HG03469 (cell line): ENCODE data around the gene TMEM51.

Experiments used
- ATAC-seq: cut with Tn5 transposase; IDR thresholded peaks from one replicate; pipeline ENCODE4 v1.9.1; 2021; ENCODE audit warnings: mild to moderate bottlenecking, moderate library complexity, moderate number of reproducible peaks; ENCODE audit not compliant: unreplicated experiment

The TMEM51 gene

DNA sequence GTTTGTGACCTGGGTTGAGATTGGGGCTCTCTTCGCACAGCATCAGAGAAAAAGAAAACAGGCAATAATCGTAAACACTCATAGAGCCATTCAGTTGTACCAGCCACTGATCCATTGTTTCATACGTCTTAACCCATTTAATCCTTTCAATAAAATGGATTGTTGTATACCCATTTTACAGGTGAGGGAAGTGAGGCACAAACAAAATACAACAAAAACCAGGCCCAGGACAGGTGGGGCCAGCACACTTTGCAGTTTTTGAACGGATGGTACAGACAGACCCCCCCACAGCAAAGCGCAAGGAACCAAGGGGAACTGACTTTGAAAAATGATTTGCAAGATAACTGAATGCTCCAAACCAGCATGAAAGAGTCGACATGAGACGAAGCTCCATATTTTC, 89.2 kb downstream of the TMEM51 start:
- ATAC-seq, result no peak

DNA sequence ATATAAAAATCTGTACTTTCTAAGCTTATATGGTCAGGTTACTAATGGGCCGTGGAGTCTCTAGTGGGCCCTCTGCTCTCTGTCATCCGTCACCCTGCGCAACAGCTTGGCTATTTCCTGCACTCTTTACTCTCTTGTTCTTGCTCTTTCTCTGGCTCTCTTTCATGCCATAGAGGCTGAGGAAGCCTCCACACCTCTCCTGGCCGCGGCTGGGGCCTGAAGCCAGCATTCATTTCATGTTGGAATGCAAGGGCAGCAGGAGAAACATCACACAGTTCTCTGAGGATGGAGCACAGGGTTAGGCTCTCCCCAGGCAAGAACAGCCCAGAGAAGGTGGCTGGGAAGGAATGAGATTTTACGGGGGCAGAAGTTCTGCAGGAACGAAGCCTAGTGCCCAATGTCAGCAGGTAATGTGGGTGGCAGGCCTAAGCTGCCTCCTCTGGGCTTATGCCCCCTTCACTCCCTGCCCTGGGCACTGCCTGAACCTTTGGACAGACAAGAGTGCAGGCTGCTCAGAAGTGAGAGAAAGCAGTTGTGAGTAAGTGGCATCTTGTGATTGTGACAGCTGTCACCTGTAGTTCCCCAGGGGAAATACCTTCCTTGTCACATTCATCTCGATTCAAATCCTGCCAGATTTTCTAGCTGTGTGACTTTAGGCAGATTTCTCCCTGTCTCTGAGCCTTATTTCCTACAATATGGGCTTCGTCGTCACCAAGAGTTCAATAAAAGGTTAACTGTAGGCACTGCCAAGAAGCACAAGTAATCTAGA, 89.9 kb downstream of the TMEM51 start:
- ATAC-seq, result no peak

DNA sequence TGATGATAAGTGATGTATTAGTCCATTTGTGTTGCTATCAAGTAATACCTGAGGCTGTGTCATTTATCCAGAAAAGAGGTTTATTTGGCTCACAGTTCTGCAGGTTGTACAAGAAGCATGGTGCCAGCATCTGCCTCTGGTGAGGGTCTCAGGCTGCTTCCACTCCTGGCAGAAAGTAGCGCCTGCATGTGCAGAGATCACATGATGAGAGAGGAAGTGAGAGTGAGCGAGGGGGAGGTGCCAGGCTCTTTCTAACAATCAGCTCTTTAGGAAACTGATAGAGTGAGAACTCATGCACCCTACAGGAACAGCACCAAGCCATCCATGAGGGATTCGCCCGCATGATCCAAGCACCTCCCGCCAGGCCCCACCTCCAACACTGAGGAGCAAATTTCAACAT, 91.3 kb downstream of the TMEM51 start:
- ATAC-seq, result no peak

DNA sequence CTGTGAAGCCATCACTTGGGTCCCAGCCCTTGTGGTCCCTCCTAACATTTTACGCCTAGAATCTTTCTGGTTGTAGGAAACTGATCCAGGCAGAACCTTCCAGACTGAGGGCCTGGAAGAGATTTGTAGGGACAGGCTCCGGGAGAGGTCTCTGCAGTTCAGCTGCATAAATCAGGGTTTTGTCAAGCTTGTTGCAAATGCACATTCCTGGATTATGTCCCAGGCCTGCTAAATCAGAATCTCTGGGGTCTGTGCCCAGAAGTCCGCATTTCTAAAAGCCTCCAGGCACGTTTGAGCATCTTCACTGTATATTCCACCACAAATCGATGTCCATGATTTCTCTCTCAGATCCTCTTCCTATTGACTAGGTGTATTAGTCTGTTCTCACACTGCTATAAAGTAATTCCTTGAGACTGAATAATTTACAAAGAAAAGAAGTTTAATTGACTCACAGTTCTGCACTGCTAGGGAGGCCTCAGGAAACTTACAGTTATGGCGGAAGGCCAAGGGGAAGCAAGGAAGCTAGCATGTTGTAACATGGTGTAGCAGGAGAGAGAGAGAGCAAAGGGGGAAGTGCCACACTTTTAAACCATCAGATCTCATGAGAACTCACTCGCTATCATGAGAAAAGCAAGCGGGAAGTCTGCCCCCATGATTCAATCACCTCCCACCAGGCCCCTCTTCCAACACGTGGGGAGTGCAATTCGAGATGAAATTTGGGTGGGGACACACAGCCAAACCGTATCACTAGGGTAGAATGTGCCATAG, 92.2 kb downstream of the TMEM51 start:
- no peak for ATAC-seq

DNA sequence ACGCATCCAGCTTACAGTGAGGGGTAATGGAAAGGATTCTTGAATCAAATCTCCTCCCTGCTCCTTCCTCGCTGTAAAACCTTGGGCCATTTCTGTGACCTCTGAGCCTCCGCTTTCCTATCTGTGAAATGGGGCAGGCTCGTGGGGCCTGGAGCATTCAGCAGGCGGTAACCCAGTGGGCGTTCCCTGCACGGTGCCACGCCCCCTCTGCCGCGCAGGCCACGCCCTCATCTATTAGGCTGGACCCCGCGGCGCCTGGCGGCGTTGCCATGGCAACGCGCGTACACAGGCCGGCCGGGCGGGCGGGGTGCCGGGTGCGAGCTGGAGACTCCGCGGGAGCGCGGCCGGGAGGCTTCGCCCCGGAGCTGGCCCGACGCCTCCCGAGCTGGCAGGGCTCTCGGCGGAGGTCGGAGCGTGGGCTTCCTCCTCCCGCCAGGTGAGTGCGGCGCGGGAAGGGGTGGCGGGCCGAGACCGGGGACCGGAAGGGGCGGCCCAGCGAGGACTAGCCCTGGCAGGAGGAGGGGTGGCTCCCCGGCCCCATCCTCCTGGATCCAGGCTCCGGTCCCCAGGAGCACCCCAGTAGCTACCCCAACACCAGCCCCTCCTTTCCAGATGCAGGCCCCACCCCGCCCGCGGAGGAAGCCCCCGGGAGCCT, 93.5 kb downstream of the TMEM51 start, which contains the start of gene FHAD1:
Gene FHAD1 (plus strand): TSS at position 264 of the 655 bp plus-strand sequence. CDS start 4,562 bp downstream, outside the sequence.
- no peak for ATAC-seq

DNA sequence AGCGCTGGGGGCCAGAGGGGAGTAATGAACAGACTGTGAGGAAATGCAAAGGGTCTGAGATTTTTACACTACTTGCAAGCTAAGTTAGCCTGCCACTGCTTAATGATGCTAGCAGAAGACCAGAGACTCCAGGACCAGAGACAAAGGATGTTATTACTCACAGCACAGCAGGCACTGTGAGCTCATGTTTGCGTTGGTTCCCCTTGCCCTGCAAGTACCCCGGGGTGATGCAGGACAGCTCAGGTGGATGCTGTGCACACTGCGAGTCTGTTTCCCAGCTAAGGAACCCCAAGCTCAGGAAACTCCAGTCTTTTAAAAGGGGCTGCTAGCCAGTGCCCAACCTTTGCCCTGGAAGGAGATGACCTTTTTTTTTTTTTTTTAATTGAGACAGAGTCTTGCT, 94.7 kb downstream of the TMEM51 start:
- ATAC-seq, result no peak

DNA sequence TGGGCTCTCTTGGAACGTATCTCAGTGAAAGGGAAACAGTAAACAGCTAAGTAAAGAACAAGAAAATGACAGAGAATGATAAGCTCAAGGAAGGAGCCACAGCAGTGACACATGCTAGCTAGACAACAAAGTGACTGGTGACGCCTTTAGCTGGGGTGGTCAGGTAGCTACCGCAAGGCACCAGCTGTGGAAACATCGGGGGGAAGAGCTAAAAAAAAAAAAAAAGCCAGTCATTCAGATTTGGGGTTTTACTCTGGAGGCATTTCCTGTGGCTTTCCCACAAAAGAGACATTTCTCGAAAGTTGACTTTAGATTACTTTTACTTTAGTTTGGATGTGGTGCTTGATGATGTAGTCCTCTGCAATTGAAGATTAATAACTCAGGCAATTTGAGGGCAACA, 95.5 kb downstream of the TMEM51 start:
- ATAC-seq, result no peak

DNA sequence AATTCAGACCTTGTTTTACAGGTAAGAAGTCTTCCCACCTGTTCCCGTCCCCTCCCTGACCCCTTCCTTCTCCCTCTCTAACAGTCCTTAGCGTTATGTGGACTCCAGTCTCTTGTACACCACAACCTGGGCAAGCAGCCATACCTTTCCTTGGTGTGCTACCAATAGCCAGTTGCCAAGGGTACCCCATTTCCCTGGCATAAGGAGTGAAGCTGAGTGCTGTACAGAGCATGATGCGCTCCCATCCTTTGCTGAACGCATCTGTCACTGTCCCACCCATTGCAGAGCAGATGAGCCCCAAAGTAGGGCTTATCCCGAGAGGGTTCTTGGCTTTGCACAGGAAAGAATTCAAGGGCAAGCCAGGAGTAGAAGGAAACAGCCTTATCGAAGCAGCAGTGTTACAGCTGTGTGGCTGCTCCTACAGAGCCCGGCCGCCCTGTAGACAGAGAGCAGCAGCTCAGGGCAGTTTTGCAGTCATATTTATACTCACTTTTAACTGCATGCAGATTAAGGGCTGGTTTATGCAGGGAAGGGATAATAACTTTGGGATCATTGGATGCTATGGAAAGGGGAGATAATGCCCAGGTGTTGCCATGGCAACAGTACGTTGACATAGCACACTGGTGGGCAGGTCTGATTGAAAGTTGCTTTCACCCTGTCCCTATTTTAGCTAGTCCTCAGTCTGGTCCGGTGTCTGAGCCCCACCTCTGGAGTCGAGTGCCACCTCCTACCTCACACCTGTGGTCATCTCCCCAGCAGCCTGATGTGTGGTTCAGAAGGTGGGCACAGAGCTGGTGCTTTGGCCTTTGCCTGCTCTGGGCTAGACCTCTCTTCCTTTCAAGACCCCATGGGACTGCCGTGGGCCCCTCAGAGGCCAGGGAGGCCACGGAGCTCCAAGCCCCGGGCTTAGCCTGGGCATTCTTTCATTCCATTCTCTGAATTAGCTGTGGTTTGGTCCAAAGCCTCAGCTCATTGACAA, 98.6 kb downstream of the TMEM51 start:
- no peak for ATAC-seq

DNA sequence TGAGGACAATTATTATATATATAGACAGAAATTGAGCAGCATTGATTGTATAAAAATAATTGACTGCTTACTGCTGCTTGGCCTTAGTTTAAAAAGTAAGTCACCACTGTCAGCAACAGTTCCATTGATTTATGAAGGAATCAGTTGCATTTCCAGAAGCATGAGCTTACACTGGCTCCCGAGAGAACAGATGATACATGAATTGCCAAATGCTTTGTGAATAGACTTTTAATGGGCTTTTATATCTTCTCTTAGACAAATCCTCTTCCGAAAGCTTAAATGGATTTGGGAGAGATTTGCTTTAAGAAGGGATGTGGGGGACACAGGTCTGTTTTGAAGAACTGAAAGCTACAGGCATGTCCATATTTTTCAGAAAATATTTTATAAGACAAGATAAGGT, 101.0 kb downstream of the TMEM51 start:
- ATAC-seq, result no peak

DNA sequence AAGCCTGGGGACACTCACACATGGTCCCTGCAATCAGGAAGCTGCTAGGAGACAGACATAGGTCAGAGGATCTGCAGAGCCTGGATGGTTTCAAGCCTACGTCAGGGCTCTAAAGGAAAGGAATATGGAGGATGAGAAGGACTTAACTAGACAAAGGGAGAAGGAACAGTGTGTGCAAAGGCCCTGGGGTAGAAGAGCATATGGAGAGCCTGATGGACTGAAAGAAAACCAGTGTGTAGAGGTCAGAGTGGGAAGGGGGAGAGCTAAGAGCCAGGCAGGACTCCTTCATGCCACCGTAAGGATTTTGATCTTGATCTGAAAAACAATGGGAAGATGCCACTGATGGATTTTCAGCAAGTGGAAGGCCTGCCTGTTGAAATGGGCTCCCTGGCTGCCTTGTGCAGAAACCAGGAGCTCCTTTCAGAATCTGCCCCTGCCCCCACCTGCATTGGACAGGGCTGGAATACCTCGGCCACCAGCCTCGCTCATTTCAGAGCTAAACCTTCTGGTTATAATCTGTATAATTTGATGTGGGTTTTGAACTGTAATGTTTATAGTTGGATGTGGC, 102.1 kb downstream of the TMEM51 start:
- ATAC-seq, result no peak

DNA sequence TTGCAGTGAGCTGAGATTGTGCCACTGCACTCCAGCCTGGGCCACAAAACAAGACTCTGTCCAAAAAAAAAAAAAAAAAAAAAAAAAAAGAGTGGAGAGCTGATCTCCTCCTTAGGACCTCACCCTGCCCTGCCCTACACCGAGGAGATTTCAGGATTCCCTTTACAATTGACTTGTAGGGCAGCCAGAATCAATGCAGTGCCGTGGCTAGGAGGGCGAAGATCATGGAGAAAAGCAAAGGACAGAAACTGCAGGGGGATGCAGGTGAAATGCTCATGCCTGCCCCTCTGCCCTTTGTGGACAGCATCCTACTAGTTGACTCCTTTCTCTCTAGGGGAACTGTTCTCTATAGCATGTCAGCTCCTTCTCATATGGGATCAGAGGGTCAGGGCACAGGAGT, 103.0 kb downstream of the TMEM51 start:
- ATAC-seq, result no peak

DNA sequence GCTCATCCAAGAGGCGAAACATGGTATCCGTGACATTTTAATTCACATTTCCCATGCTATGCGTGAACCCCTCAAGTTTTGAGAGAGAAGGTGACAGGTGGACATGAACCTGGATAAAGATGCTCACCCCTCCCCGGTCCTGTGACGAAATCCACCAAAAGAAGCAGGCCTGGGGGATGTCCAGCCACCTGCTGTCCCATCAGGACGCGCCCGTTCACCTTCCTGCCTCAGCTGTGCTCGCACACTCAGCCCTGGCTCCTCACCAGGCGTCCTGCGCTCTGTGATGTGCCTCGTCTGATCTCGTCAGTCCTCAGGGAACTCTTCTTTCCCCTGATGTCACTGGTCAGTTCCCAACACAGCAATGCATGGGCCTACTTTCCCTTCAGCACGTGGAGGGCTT, 103.8 kb downstream of the TMEM51 start:
- ATAC-seq, result no peak

DNA sequence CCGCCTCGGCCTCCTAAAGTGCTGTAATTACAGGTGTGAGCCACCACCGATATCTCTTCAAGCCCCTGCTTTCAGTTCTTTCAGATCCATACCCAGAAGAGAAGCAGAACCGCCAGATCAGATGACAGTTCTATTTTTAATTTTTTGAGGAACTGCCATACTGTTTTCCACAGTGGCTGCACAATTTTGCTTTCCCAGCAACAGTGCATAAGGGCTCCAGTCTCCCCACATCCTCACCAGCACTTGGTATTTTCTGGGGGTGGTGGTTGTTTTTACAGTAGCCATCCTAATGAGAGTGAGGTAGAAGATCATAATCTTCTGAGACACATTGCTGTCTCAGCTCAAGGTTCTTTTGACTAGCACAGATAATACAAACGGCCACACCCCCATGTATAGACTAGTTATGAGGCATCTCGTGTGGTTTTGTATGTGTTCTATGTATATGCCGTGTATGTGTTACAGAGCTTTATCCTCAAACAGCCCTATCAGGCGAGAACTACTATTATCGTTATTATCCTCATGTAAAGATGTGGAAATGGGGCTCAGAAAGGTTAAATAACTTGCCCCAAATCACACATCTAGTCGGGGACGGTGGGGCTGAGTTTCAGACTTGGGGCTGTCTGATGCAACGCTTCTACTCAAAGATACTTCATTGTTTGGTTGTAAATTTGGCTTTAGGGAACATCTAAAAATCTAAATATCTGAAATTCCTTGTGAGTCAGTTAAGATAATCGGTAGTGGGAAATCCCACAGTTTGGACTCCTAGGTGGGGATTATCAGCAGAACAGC, 105.5 kb downstream of the TMEM51 start:
- ATAC-seq, result no peak

DNA sequence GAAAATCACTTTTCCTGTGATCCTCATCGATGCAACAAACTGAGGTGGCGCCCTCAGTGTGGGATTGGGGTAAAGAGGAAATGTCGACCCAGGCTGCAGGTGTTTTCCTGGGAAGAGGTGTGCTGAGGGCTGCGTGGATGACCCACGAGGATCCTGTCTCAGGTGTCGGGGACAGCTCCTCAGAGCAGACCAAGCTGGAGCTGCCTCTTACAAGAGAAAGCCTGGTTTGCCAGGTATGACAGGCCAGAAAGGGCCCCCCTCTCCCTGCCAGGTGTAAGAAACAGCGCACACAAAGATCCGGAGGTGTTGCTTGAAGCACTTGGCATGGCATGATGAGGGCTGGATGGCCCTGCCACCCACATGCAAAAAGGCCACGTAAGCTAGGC, 106.1 kb downstream of the TMEM51 start:
- no peak for ATAC-seq

DNA sequence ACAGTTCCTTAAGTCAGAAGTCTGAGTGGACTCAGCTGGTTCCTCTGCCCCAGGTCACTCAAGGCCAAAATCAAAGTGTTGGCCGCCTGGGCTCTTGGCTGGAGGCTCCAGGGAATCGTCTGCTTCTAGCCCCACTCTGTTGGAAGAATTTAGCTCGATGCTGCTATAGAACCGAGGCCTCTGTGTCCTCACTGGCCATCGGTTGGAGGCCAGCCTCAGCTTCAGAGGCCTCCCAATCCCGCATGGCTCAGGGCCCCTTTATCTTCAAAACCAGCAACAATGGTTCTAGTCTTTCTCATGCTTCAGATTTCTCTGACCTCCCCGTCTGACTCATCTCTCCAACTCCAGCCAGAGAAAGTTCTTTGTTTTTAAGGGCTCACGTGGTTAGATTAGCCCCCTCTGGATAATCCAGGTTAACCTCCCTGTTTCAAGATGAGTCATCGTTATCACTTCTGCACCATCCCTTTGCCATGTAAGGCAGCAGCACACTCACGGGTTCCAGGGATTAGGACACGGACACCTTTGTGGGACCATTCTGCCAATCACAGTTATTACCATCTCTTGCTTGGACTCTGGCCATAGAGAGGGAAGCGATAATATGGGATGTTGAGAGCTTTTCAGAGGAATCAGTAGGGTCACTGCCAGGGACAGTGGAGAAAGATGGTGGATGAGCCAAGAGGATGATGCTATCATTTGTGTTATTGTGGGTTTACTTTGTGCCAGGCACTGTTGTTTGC, 107.0 kb downstream of the TMEM51 start:
- no peak for ATAC-seq

DNA sequence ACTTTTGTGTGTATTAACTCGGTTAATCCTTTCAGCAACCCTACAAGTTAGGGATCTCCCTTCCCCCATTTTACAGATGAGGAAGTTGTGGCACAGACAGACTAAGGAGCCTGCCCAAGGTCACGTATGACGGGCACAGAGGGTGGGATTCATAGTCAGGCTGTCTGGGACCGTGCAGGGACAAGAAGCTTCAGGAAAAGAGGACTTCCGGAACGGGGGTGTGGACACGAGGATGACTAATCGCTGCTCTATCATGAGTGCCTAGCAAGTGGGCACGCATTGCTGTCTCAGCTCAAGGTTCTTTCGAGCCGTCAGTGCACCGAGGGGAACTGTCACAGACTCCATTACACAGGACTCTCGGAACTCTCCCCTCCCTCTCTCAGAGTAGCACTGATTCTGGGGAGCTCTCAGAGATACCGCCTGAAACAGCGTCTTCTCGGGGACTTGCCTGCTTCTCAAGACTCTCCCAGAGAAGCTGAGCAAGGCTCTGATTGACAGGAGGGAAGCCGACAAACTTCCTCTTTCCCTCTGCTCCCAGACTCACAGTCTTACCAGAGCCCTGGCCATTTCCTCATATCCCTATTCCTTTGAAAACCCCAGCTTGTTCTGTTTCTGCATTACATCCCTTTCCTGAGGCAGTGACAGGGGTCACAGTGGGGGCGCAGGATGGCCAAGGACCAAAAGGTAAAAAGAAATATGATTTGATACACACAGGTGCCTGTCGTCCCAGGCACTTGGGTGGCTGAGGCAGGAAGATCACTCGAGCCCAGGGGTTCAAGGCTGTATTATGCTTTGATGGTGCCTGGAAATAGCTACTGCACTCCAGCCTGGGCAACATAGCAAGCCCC, 107.8 kb downstream of the TMEM51 start:
- ATAC-seq, result no peak

DNA sequence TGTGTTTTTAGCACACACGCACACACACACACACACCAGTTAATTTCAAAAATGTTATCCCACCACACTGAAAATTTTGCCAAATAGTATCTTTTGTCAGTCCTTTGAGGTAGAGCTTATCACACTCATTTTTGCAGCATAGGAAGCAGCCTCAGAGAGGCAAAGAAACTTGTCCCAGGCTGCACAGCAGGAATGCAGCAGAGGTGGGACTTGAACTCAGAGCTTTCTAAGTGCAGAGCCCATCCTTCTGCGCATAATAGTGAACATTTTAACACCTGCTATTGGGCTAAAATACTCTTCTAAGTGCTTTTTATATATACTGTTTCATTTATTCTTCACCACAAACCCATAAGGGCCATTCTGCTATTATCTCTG, 108.4 kb downstream of the TMEM51 start:
- no peak for ATAC-seq

DNA sequence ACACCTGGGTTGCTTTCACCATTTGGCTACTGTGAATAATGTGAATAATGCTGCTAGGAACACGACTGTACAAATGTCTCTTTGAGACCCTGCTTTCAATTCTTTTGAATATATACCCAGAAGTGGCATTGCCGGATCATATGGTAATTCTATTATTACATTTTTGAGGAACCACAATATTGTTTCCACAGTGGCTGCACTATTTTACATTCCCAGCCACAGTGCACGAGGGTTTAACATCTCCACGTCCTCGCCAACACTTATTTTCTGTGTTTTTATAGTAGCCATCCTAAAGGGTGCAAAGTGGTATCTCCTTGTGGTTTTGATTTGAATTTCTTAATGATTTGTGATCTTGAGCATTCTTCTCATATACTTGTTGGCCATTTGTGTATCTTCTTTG, 109.2 kb downstream of the TMEM51 start:
- no peak for ATAC-seq
